HAP-1 (cell line): Measurements from ENCODE around the gene ACAN.

Experiments used
- DNase-seq, 2 experiments: peaks; one replicate each; pipeline ENCODE4 v3.0.0-alpha.2; 2016 to 2020; ENCODE audit warnings: low spot score in 2 of 2
- H3K27me3 ChIP-seq: fragments of 250-450 bp; sonication (Bioruptor Pico); 2 replicates; pipeline ENCODE4 v1.5.1; 2020; ENCODE audit warnings: low read depth, mild to moderate bottlenecking, moderate library complexity
- H3K36me3 ChIP-seq: fragments of 250-450 bp; sonication (Bioruptor Pico); replicated peaks from 2 replicates; pipeline ENCODE4 v1.5.1; 2020; ENCODE audit warnings: mild to moderate bottlenecking
- H3K4me1 ChIP-seq: fragments of 250-450 bp; sonication (Bioruptor Pico); 2 replicates; pipeline ENCODE4 v1.5.1; 2020; ENCODE audit warnings: mild to moderate bottlenecking
- H3K4me3 ChIP-seq: fragments of 250-450 bp; sonication (Bioruptor Pico); 2 replicates; pipeline ENCODE4 v1.5.1; 2020; ENCODE audit warnings: mild to moderate bottlenecking, moderate library complexity
- H3K9me3 ChIP-seq: fragments of 250-450 bp; sonication (Bioruptor Pico); 2 replicates; pipeline ENCODE4 v1.5.1; 2020; ENCODE audit warnings: mild to moderate bottlenecking, moderate library complexity
- in situ Hi-C: fragments of 300-500 bp; cut with MboI; formaldehyde crosslinking; loops from 3 replicates; pipeline ENCODE4 v1.14.3; 2020; ENCODE audit warnings: low sequenced_read_pairs, inconsistent platforms, mixed read lengths

The ACAN gene

GRCh38 chr15:88790486-88790885, 12.8 kb upstream of the ACAN start:
- H3K36me3 ChIP-seq, result no peaks in the 10 kb centered on the region
- no peak for DNase-seq
- no peaks in the 10 kb centered on the region for H3K9me3 ChIP-seq
- in situ Hi-C loops, result no loop called here
- H3K4me1 ChIP-seq, result no peaks in the 10 kb centered on the region
- peaks cover 35% of the 10 kb centered on the region for H3K27me3 ChIP-seq
- no peak overlapping the region for H3K4me3 ChIP-seq

GRCh38 chr15:88791637-88792036, 11.6 kb upstream of the ACAN start:
- H3K27me3 ChIP-seq, result peaks cover 42% of the 10 kb centered on the region
- in situ Hi-C loops, result no loop called here
- H3K36me3 ChIP-seq, result no peaks in the 10 kb centered on the region

GRCh38 chr15:88792342-88793282, 10.6 kb upstream of the ACAN start:
- H3K27me3 ChIP-seq, result peaks cover 46% of the 10 kb centered on the region
- DNase-seq, result no peak
- no peaks in the 10 kb centered on the region for H3K36me3 ChIP-seq
- no peaks in the 10 kb centered on the region for H3K9me3 ChIP-seq
- no peak overlapping the region for H3K4me3 ChIP-seq
- H3K4me1 ChIP-seq, result no peaks in the 10 kb centered on the region
- in situ Hi-C loops, result no loop called here

More at GRCh38 chr15:88791637-88792036, 11.6 kb upstream of the ACAN start:
- no peaks in the 10 kb centered on the region for H3K9me3 ChIP-seq
- H3K4me1 ChIP-seq, result no peaks in the 10 kb centered on the region
- no peak for DNase-seq
- H3K4me3 ChIP-seq, result no peak overlapping the region

- in situ Hi-C loops, result no loop called here
- DNase-seq, result no peak
- Histone ChIP-seq H3K4me3 (no peak overlapping the region), H3K27me3 (peaks cover 54% of the 10 kb centered on the region), H3K36me3 (no peaks in the 10 kb centered on the region), H3K4me1 (no peaks in the 10 kb centered on the region), H3K9me3 (no peaks in the 10 kb centered on the region)
These were observed 9.2 kb upstream of the ACAN start for GRCh38 chr15:88794001-88794400.

GRCh38 chr15:88797663-88798339, 5.4 kb upstream of the ACAN start:
- in situ Hi-C loops, result no loop called here
- no peaks in the 10 kb centered on the region for H3K36me3 ChIP-seq
- H3K4me3 ChIP-seq, result no peak overlapping the region
- H3K27me3 ChIP-seq, result peaks cover 69% of the 10 kb centered on the region
- no peak for DNase-seq
- no peaks in the 10 kb centered on the region for H3K4me1 ChIP-seq
- H3K9me3 ChIP-seq, result no peaks in the 10 kb centered on the region

GRCh38 chr15:88799341-88799740, 3.9 kb upstream of the ACAN start:
- no peak for DNase-seq
- Histone ChIP-seq H3K36me3 (no peaks in the 10 kb centered on the region), H3K9me3 (no peaks in the 10 kb centered on the region), H3K4me3 (no peak overlapping the region), H3K27me3 (peaks cover 69% of the 10 kb centered on the region), H3K4me1 (no peaks in the 10 kb centered on the region)
- in situ Hi-C loops, result no loop called here

GRCh38 chr15:88800026-88800425, 3.2 kb upstream of the ACAN start:
- no peaks in the 10 kb centered on the region for H3K9me3 ChIP-seq

GRCh38 chr15:88800738-88801137, 2.5 kb upstream of the ACAN start:
- Histone ChIP-seq H3K36me3 (no peaks in the 10 kb centered on the region), H3K4me3 (no peak overlapping the region), H3K9me3 (no peaks in the 10 kb centered on the region), H3K4me1 (no peaks in the 10 kb centered on the region), H3K27me3 (peaks cover 79% of the 10 kb centered on the region)
- in situ Hi-C loops, result no loop called here
- no peak for DNase-seq

More at GRCh38 chr15:88800026-88800425, 3.2 kb upstream of the ACAN start:
- H3K4me3 ChIP-seq, result no peak overlapping the region
- no peaks in the 10 kb centered on the region for H3K4me1 ChIP-seq
- in situ Hi-C loops, result no loop called here
- H3K27me3 ChIP-seq, result peaks cover 76% of the 10 kb centered on the region
- no peaks in the 10 kb centered on the region for H3K36me3 ChIP-seq
- DNase-seq, result no peak

GRCh38 chr15:88802250-88802990, 816 bp upstream of the ACAN start:
- Histone ChIP-seq H3K27me3 (peaks cover 74% of the 10 kb centered on the region), H3K36me3 (no peaks in the 10 kb centered on the region), H3K9me3 (no peaks in the 10 kb centered on the region), H3K4me3 (no peak overlapping the region), H3K4me1 (no peaks in the 10 kb centered on the region)
- in situ Hi-C loops, result no loop called here
- DNase-seq, result no peak

GRCh38 chr15:88802991-88803240, 320 bp upstream of the ACAN start:
- Histone ChIP-seq H3K36me3 (no peaks in the 10 kb centered on the region), H3K9me3 (no peaks in the 10 kb centered on the region), H3K4me3 (no peak overlapping the region), H3K27me3 (peaks cover 75% of the 10 kb centered on the region), H3K4me1 (no peaks in the 10 kb centered on the region)
- in situ Hi-C loops, result no loop called here
- DNase-seq, result no peak

GRCh38 chr15:88803920-88804247, 648 bp downstream of the ACAN start:
- DNase-seq, result no peak
- in situ Hi-C loops, result no loop called here
- Histone ChIP-seq H3K27me3 (peaks cover 69% of the 10 kb centered on the region), H3K4me3 (no peak overlapping the region), H3K9me3 (no peaks in the 10 kb centered on the region), H3K36me3 (no peaks in the 10 kb centered on the region), H3K4me1 (no peaks in the 10 kb centered on the region)

- in situ Hi-C loops, result no loop called here
- Histone ChIP-seq H3K4me1 (no peaks in the 10 kb centered on the region), H3K9me3 (no peaks in the 10 kb centered on the region), H3K27me3 (peaks cover 68% of the 10 kb centered on the region), H3K4me3 (no peak overlapping the region), H3K36me3 (no peaks in the 10 kb centered on the region)
- DNase-seq, result no peak
These were observed 1.0 kb downstream of the ACAN start for GRCh38 chr15:88804257-88804656.

GRCh38 chr15:88805031-88805780, 2.0 kb downstream of the ACAN start:
- DNase-seq, result no peak
- in situ Hi-C loops, result no loop called here
- no peaks in the 10 kb centered on the region for H3K36me3 ChIP-seq
- no peak overlapping the region for H3K4me3 ChIP-seq
- peaks cover 65% of the 10 kb centered on the region for H3K27me3 ChIP-seq
- H3K9me3 ChIP-seq, result no peaks in the 10 kb centered on the region
- H3K4me1 ChIP-seq, result no peaks in the 10 kb centered on the region
